Peyer's patch (tissue), 4 donors: ENCODE measurements around the gene PPP2R5B. TPM values are rescaled to one million over a fixed set of nuclear protein-coding genes. Genes with fewer than 3 reads are reported as not detected.
A peak's percentile ranks its signal among the peaks of the same experiment; 100 is the strongest.

Experiments used
- DNase-seq, 3 donors: peaks; one replicate each; pipeline ENCODE4 v3.0.0-alpha.2; 2017 to 2019
- H3K27ac ChIP-seq, 4 donors: fragments of 200-600 bp; sonication (generic); one replicate each; pipeline ENCODE4 v1.5.1; 2016 to 2019
- H3K27me3 ChIP-seq, 2 donors: fragments of 200-600 bp; sonication (generic); one replicate each; pipeline ENCODE4 v1.5.1; 2019
- H3K36me3 ChIP-seq, 3 donors: fragments of 200-600 bp; sonication (generic); one replicate each; pipeline ENCODE4 v1.5.1; 2016 to 2019
- H3K4me1 ChIP-seq, 4 donors: fragments of 200-600 bp; sonication (generic); one replicate each; pipeline ENCODE4 v1.5.1; 2016 to 2019
- H3K4me3 ChIP-seq, 4 donors: fragments of 200-600 bp; sonication (generic); 1 replicate in 3 of 4; 2 replicates in 1 of 4; pipeline ENCODE4 v1.5.1; 2016 to 2019; ENCODE audit warnings: mild to moderate bottlenecking in 1 of 4
- H3K9me3 ChIP-seq, 4 donors: fragments of 200-600 bp; sonication (generic); one replicate each; pipeline ENCODE4 v1.5.1; 2016 to 2019; ENCODE audit warnings: mild to moderate bottlenecking in 1 of 4
- CTCF ChIP-seq, 6 experiments: fragments of 450-650 bp in 4 of 6; fragments of 200-600 bp in 2 of 6; sonication (generic) in 1 of 6; IDR thresholded peaks; one replicate each; pipeline ENCODE4 v1.5.1; 2017 to 2019; ENCODE audit warnings: antibody characterized with exemption in 6 of 6, mild to moderate bottlenecking in 3 of 6, moderate library complexity in 1 of 6
- POLR2A ChIP-seq, 2 donors: fragments of 450-650 bp; IDR thresholded peaks; one replicate each; pipeline ENCODE4 v1.5.1; 2017; ENCODE audit warnings: antibody characterized with exemption in 2 of 2, mild to moderate bottlenecking in 2 of 2, moderate library complexity in 2 of 2
- total RNA-seq, 4 donors: library from RNA; depleted of rRNA; stranded (reverse); fragments of >200 nt; gene quantifications; one replicate each; pipeline ENCODE4 v1.1.0, GENCODE V29; 2016

Gene PPP2R5B
- total RNA-seq, 4 donors from 2014 or later, result 20.0 to 46.2 (median 22.5) TPM

- no peaks in the 10 kb centered on the region for H3K36me3 ChIP-seq
- no peaks in the 10 kb centered on the region for H3K9me3 ChIP-seq
- no peak overlapping the region for H3K27ac ChIP-seq
- TF ChIP-seq POLR2A (IDR thresholded peaks at IDR 0.05), result no peak
- peak in 1 of 6 experiments; percentile 7 for TF ChIP-seq CTCF (IDR thresholded peaks at IDR 0.05)
- H3K27me3 ChIP-seq, result no peaks in the 10 kb centered on the region
- DNase-seq, result no peak
- H3K4me1 ChIP-seq, result no peaks in the 10 kb centered on the region
- H3K4me3 ChIP-seq, result no peak overlapping the region
These were observed 22.8 kb downstream of the PPP2R5B start for GRCh38 chr11:64947208-64947814.

DNA sequence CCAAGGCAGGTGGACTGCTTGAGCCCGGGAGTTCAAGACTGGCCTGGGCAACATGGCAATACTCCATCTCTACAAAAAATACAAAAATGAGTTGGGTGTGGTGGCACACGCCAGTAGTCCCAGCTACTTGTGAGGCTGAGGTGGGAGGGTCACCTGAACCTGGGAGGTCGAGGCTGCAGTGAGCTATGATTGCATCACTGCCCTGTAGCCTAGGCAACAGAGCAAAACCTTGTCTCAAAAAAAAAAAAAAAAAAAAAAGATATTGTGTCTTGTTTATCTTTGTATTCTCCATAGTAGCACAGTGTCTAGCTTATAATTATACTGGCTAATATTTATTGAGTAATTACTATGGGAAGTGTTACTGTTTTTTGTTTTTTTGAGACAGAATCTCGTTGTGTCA, 27.0 kb downstream of the PPP2R5B start:
- Histone ChIP-seq H3K4me1 (no peaks in the 10 kb centered on the region), H3K27ac (no peak overlapping the region), H3K9me3 (no peaks in the 10 kb centered on the region), H3K27me3 (no peaks in the 10 kb centered on the region), H3K36me3 (no peaks in the 10 kb centered on the region), H3K4me3 (no peak overlapping the region)
- TF ChIP-seq POLR2A (IDR thresholded peaks at IDR 0.05), result no peak
- TF ChIP-seq CTCF (IDR thresholded peaks at IDR 0.05), result no peak
- no peak for DNase-seq

GRCh38 chr11:64954201-64954600, 29.7 kb downstream of the PPP2R5B start:
- H3K4me3 ChIP-seq, result no peak overlapping the region
- no peaks in the 10 kb centered on the region for H3K36me3 ChIP-seq
- no peak for DNase-seq
- no peaks in the 10 kb centered on the region for H3K4me1 ChIP-seq
- no peak overlapping the region for H3K27ac ChIP-seq
- H3K27me3 ChIP-seq, result no peaks in the 10 kb centered on the region
- H3K9me3 ChIP-seq, result no peaks in the 10 kb centered on the region
- TF ChIP-seq CTCF (IDR thresholded peaks at IDR 0.05), result no peak
- no peak for TF ChIP-seq POLR2A (IDR thresholded peaks at IDR 0.05)

DNA sequence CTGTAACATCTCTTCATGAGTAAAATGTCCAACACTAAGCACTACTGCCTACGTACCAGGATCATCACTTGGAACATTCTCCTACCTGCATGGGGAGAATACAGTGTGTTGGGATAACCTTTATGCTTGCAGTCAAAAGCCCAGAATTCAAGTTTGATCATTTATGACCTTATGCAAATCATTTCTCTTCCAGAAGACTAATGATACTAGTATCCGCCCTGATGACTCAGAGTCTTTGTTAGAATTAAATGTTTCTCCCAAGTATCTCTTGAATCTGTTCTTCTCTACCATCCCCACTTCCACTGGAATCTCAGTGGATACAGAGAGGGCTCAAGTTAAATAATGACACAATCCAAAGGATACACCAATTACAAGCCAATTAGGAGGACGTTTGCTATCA, 35.0 kb downstream of the PPP2R5B start:
- no peaks in the 10 kb centered on the region for H3K27me3 ChIP-seq
- TF ChIP-seq CTCF (IDR thresholded peaks at IDR 0.05) (no peak), POLR2A (IDR thresholded peaks at IDR 0.05) (no peak)
- no peak for DNase-seq
- H3K4me1 ChIP-seq, result no peaks in the 10 kb centered on the region
- H3K4me3 ChIP-seq, result no peak overlapping the region
- no peak overlapping the region for H3K27ac ChIP-seq
- no peaks in the 10 kb centered on the region for H3K9me3 ChIP-seq
- no peaks in the 10 kb centered on the region for H3K36me3 ChIP-seq

DNA sequence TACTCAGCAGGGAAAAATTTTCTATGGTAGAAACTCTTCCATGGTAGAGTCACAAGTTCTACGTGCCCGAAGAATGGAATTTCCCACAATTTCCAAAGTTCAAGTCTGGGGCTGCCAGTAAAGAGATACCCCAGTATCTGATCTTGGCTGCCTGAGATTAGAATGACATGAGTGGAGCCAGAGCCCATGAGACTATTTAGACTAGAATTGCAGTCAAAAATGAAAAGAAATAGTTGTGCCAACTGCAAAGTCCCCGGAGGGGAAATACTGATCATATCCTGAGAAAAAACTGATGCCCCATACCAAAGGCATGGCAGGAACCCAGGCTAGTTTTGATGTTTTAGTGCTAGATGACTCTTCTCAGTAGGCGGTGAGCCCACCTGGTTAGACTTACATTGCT, 36.2 kb downstream of the PPP2R5B start:
- TF ChIP-seq CTCF (IDR thresholded peaks at IDR 0.05), result no peak
- no peak for TF ChIP-seq POLR2A (IDR thresholded peaks at IDR 0.05)
- DNase-seq, result no peak

More for the DNA sequence above, 36.2 kb downstream of the PPP2R5B start:
- H3K4me1 ChIP-seq, result no peaks in the 10 kb centered on the region
- H3K27me3 ChIP-seq, result no peaks in the 10 kb centered on the region
- H3K9me3 ChIP-seq, result no peaks in the 10 kb centered on the region
- H3K4me3 ChIP-seq, result no peak overlapping the region
- no peak overlapping the region for H3K27ac ChIP-seq
- H3K36me3 ChIP-seq, result no peaks in the 10 kb centered on the region
